ENCODE measurements around the gene GCNA.
"Not testable (repeated sequence)": the region's sequence is repeated elsewhere in the genome, so short reads cannot be mapped to it uniquely, and the experiment has no call there.

DNA sequence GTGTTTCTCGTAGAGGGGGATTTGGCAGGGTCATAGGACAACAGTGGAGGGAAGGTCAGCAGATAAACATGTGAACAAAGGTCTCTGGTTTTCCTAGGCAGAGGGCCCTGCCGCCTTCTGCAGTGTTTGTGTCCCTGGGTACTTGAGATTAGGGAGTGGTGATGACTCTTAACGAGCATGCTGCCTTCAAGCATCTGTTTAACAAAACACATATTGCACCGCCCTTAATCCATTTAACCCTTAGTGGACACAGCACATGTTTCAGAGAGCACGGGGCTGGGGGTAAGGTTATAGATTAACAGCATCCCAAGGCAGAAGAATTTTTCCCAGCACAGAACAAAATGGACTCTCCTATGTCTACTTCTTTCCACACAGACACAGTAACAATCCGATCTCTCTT, 66.2 kb downstream of the GCNA start:
- TF ChIP-seq, protein P1, sequence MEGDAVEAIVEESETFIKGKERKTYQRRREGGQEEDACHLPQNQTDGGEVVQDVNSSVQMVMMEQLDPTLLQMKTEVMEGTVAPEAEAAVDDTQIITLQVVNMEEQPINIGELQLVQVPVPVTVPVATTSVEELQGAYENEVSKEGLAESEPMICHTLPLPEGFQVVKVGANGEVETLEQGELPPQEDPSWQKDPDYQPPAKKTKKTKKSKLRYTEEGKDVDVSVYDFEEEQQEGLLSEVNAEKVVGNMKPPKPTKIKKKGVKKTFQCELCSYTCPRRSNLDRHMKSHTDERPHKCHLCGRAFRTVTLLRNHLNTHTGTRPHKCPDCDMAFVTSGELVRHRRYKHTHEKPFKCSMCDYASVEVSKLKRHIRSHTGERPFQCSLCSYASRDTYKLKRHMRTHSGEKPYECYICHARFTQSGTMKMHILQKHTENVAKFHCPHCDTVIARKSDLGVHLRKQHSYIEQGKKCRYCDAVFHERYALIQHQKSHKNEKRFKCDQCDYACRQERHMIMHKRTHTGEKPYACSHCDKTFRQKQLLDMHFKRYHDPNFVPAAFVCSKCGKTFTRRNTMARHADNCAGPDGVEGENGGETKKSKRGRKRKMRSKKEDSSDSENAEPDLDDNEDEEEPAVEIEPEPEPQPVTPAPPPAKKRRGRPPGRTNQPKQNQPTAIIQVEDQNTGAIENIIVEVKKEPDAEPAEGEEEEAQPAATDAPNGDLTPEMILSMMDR (IDR thresholded peaks at IDR 0.05), result not testable (repeated sequence)
- TF ChIP-seq POLR2A (IDR thresholded peaks at IDR 0.05), result not testable (repeated sequence)

Measured in adrenal gland (tissue), 5 donors.